Endothelial cell of umbilical vein (primary cell): ENCODE results near the gene PLA2G4B. TPM values are rescaled to one million over a fixed set of nuclear protein-coding genes. Genes with fewer than 3 reads are reported as not detected.

Experiments
- BruUV-seq: library from RNA; stranded (reverse); fragments of 400-500 nt; replicated peaks from 2 replicates; lab custom pipeline; 2021; lab: Mats Ljungman, UMichigan
- CTCF ChIA-PET: fragments of 300-600, 350-600 bp; sonication (Branson Sonifier 250); formaldehyde crosslinking; loops from one replicate; lab custom pipeline; 2021; ENCODE audit warnings: antibody characterized with exemption, inconsistent platforms; lab: Charles Lee
- POLR2A ChIA-PET: fragments of 300-600, 350-600 bp; sonication (Branson Sonifier 250); formaldehyde crosslinking; loops from one replicate; lab custom pipeline; 2021; ENCODE audit warnings: antibody characterized with exemption, inconsistent platforms; lab: Charles Lee
- DNase-seq: peaks from one replicate; pipeline ENCODE4 v3.0.0-alpha.2; 2011; ENCODE audit warnings: low read depth, low spot score
- FAIRE-seq: peaks from 2 replicates; lab custom pipeline; 2011; peaks lifted over from hg19 to GRCh38; lab: Jason Lieb, UNC
- H2AFZ ChIP-seq: 2 replicates; pipeline ENCODE4 v1.6.0; 2012; ENCODE audit warnings: low read depth, low read length, control low read depth, inconsistent platforms
- H3K27ac ChIP-seq: 2 replicates; pipeline ENCODE4 v1.5.1; 2011; ENCODE audit warnings: low read depth, mild to moderate bottlenecking, control low read depth, low read length, moderate library complexity; ENCODE audit not compliant: insufficient read depth
- H3K27me3 ChIP-seq, 2 experiments: 2 replicates each; pipeline versions ENCODE4 v1.6.0 to v1.6.1; 2011; ENCODE audit warnings: low read length in 2 of 2, mixed read lengths in 1 of 2; ENCODE audit not compliant: control insufficient read depth in 2 of 2, insufficient read depth in 2 of 2
- H3K36me3 ChIP-seq, 2 experiments: 2 replicates in 1 of 2; 3 replicates in 1 of 2; pipeline ENCODE4 v1.5.1; 2011; ENCODE audit warnings: low read length in 2 of 2, mild to moderate bottlenecking in 1 of 2, moderate library complexity in 1 of 2; ENCODE audit not compliant: control insufficient read depth in 2 of 2, insufficient read depth in 2 of 2; ENCODE audit errors: extremely low read depth in 1 of 2
- H3K4me1 ChIP-seq: 3 replicates; pipeline ENCODE4 v1.5.1; 2011; ENCODE audit warnings: mild to moderate bottlenecking, low read length; ENCODE audit not compliant: control insufficient read depth, insufficient read depth; ENCODE audit errors: extremely low read depth
- H3K4me2 ChIP-seq: 2 replicates; pipeline ENCODE4 v1.6.1; 2011; ENCODE audit warnings: low read length, control low read depth, mixed read lengths; ENCODE audit not compliant: insufficient read depth
- H3K4me3 ChIP-seq, 3 experiments: fragments of 200-600 bp in 1 of 3; sonication (generic), shearing (Covaris generic) in 1 of 3; replicated peaks in 1 of 3; 2 replicates each; pipeline ENCODE4 v1.5.1; 2011 to 2016; ENCODE audit warnings: control low read depth in 3 of 3, low read length in 3 of 3, mild to moderate bottlenecking in 2 of 3, inconsistent platforms in 1 of 3, low read depth in 1 of 3, moderate library complexity in 1 of 3; ENCODE audit not compliant: insufficient read depth in 1 of 3
- H3K79me2 ChIP-seq: 2 replicates; pipeline ENCODE4 v1.6.0; 2012; ENCODE audit warnings: low read length, inconsistent platforms; ENCODE audit not compliant: control insufficient read depth, insufficient read depth
- H3K9ac ChIP-seq: replicated peaks from 2 replicates; pipeline ENCODE3; 2011; ENCODE audit warnings: low read length, control low read depth; ENCODE audit not compliant: insufficient read depth; ENCODE audit errors: extremely low read depth
- H3K9me1 ChIP-seq: replicated peaks from 3 replicates; pipeline ENCODE4 v1.6.0; 2011; ENCODE audit warnings: mild to moderate bottlenecking, low read length; ENCODE audit not compliant: control insufficient read depth, insufficient read depth; ENCODE audit errors: extremely low read depth
- H3K9me3 ChIP-seq: replicated peaks from 2 replicates; pipeline ENCODE4 v1.5.1; 2012; ENCODE audit warnings: low read length, inconsistent platforms; ENCODE audit not compliant: control insufficient read depth, insufficient read depth
- H4K20me1 ChIP-seq: replicated peaks from 2 replicates; pipeline ENCODE3; 2011; ENCODE audit warnings: mild to moderate bottlenecking, low read length; ENCODE audit not compliant: control insufficient read depth, insufficient read depth; ENCODE audit errors: extremely low read depth
- EZH2 ChIP-seq: IDR thresholded peaks from 2 replicates; pipeline ENCODE4 v1.6.1; 2012; ENCODE audit warnings: borderline replicate concordance, low read depth, mild to moderate bottlenecking, moderate library complexity, low read length, inconsistent platforms; ENCODE audit not compliant: severe bottlenecking
- FOS ChIP-seq: IDR thresholded peaks from 2 replicates; pipeline ENCODE4 v1.6.1; 2011; ENCODE audit warnings: mild to moderate bottlenecking, low read length, moderate library complexity, borderline replicate concordance; ENCODE audit not compliant: insufficient read depth
- GATA2 ChIP-seq: IDR thresholded peaks from 2 replicates; pipeline ENCODE4 v1.7.0; 2011; ENCODE audit warnings: low read depth, mild to moderate bottlenecking, moderate library complexity, mixed read lengths, low read length; ENCODE audit not compliant: insufficient read length, insufficient read depth
- JUN ChIP-seq: IDR thresholded peaks from 2 replicates; pipeline ENCODE4 v1.6.1; 2011; ENCODE audit warnings: borderline replicate concordance, low read depth; ENCODE audit not compliant: insufficient read length, insufficient read depth
- MYC ChIP-seq: IDR thresholded peaks from one replicate; pipeline ENCODE4 v1.6.1; 2011; ENCODE audit warnings: mild to moderate bottlenecking, low read depth, low read length
- POLR2A ChIP-seq: IDR thresholded peaks from 2 replicates; pipeline ENCODE4 v1.6.1; 2012; ENCODE audit warnings: low read depth, mild to moderate bottlenecking, control low read depth, low read length
- POLR2AphosphoS5 ChIP-seq: IDR thresholded peaks from 2 replicates; pipeline ENCODE4 v1.6.1; 2012; ENCODE audit warnings: low read depth, mild to moderate bottlenecking, control low read depth, low read length, moderate library complexity; ENCODE audit not compliant: insufficient read depth
- dilution Hi-C: fragments of 300-500 bp; cut with MboI; formaldehyde crosslinking; loops from one replicate; pipeline ENCODE4 v1.15.0; 2019; ENCODE audit warnings: low sequenced_read_pairs; ENCODE audit not compliant: extremely low pct_ligation_motif_present
- intact Hi-C: fragments of 100-400 bp; cut with micrococcal nuclease; formaldehyde crosslinking; loops from one replicate; pipeline ENCODE4 v1.10.0; 2022
- polyA plus RNA-seq, 4 experiments: library from polyadenylated mRNA; depleted of rRNA in 3 of 4; stranded (reverse) in 3 of 4; unstranded in 1 of 4; fragments of >200 nt; gene quantifications; 2 replicates each; pipeline versions ENCODE4 v1.2.1 to v1.2.3, GENCODE V29; 2011 to 2012; ENCODE audit warnings: missing spikeins in 1 of 4
- total RNA-seq: library from RNA; stranded (reverse); gene quantifications from 2 replicates; pipeline ENCODE4 v1.2.3, GENCODE V29; 2021
- TF ChIP-seq, protein P1 (sequence below): IDR thresholded peaks from 2 replicates; pipeline ENCODE4 v1.6.1; 2011; ENCODE audit not compliant: insufficient read depth, insufficient read length
- TF ChIP-seq, protein P2 (sequence below), 2 donors: IDR thresholded peaks; 1 replicate in 1 of 2; 2 replicates in 1 of 2; pipeline ENCODE4 v1.5.1; 2011; ENCODE audit warnings: low read length in 2 of 2, mild to moderate bottlenecking in 2 of 2, moderate library complexity in 2 of 2, control low read depth in 1 of 2, inconsistent platforms in 1 of 2, low read depth in 1 of 2; ENCODE audit not compliant: insufficient read depth in 1 of 2; ENCODE audit errors: extremely low read depth in 1 of 2

The PLA2G4B gene
- total and polyA plus RNA-seq, 2 donors (not counting 3 experiments of a cell fraction or from before 2014, with no cell fraction given) = 4.0 to 7.9 TPM

DNA sequence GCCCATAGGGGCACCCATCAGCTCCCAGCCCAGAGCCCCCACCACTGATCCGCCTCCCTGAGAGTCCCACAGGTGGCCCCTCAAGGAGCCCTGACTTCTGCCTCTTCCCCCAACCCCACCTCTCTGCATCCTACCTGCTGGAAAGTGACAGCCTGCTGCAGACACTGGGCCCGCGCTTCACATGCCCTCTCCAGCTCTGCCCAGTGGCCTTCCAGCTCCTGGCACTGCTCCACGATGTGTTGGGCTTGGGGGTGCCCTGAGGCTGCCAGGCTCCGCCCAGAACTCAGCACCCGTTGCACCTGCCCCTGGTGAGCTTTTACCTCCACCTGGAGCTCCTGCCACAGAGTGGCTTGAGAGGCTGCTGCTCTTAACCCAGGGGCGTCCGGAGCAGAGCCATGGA lies 35.1 kb downstream of the PLA2G4B start:
- TF ChIP-seq POLR2AphosphoS5 = no peak
- TF ChIP-seq, protein P1, sequence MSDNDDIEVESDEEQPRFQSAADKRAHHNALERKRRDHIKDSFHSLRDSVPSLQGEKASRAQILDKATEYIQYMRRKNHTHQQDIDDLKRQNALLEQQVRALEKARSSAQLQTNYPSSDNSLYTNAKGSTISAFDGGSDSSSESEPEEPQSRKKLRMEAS = no peak
- TF ChIP-seq GATA2 = no peak
- no peak for TF ChIP-seq POLR2A
- TF ChIP-seq FOS = no peak
- TF ChIP-seq EZH2 = no peak
- no peak for TF ChIP-seq MYC
- TF ChIP-seq JUN = no peak
- TF ChIP-seq, protein P2, sequence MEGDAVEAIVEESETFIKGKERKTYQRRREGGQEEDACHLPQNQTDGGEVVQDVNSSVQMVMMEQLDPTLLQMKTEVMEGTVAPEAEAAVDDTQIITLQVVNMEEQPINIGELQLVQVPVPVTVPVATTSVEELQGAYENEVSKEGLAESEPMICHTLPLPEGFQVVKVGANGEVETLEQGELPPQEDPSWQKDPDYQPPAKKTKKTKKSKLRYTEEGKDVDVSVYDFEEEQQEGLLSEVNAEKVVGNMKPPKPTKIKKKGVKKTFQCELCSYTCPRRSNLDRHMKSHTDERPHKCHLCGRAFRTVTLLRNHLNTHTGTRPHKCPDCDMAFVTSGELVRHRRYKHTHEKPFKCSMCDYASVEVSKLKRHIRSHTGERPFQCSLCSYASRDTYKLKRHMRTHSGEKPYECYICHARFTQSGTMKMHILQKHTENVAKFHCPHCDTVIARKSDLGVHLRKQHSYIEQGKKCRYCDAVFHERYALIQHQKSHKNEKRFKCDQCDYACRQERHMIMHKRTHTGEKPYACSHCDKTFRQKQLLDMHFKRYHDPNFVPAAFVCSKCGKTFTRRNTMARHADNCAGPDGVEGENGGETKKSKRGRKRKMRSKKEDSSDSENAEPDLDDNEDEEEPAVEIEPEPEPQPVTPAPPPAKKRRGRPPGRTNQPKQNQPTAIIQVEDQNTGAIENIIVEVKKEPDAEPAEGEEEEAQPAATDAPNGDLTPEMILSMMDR (IDR thresholded peaks at IDR 0.05; ENCODE audit: extremely low read depth in 1 of 2, insufficient read depth in 1 of 2, low read depth in 1 of 2, low read length in 2 of 2) = no peak
- FAIRE-seq (no peak), DNase-seq (no peak)
- Histone ChIP-seq H3K27me3 (no peaks in the 10 kb centered on the region), H3K9ac (no peak overlapping the region), H3K4me1 (no peaks in the 10 kb centered on the region), H3K36me3 (peaks cover 0 to 49% of the 10 kb centered on the region in 2 experiments), H3K4me3 (no peak overlapping the region), H3K9me1 (no peaks in the 10 kb centered on the region), H4K20me1 (no peaks in the 10 kb centered on the region), H3K79me2 (no peaks in the 10 kb centered on the region), H2AFZ (no peak overlapping the region), H3K27ac (no peak overlapping the region), H3K9me3 (no peaks in the 10 kb centered on the region), H3K4me2 (no peak overlapping the region)
- intact Hi-C loops = no loop called here
- POLR2A ChIA-PET = no interaction called here
- dilution Hi-C loops = no loop called here
- no TSS peak for BruUV-seq
- CTCF ChIA-PET = interaction anchor here (0.6 to 1.3 kb wide), 2 partner anchors 31 to 342 kb away, joined by 3 read pairs; no protein-coding TSS in a partner anchor
